Heart left ventricle (tissue), 13 donors: ENCODE measurements around the gene NCOR1.

Experiments used
- POLR2A ChIP-seq, 2 donors: fragments of 450-650 bp; IDR thresholded peaks; one replicate each; pipeline ENCODE4 v1.6.1; 2017; ENCODE audit warnings: antibody characterized with exemption in 2 of 2, mild to moderate bottlenecking in 2 of 2, moderate library complexity in 2 of 2
- TF ChIP-seq, protein P1 (sequence below), 12 donors: fragments of 200-600 bp; sonication (generic) in 4 of 12; IDR thresholded peaks; one replicate each; pipeline versions ENCODE4 v1.5.0 to v1.8.0; 2018 to 2022; ENCODE audit warnings: antibody characterized with exemption in 12 of 12, mild to moderate bottlenecking in 5 of 12
- donor health status: ischemic (EF 13 %, LVEDD 7.1; RV severe dilation, severe dysfunction).
- donor health status: DM: no; HTN: yes; CAD: no.
- donor health status: DM: no; HTN: no; CAD: no.
- donor health status: ischemic (EF 25% LVEDD 6.9; RV normal size, moderate dysfunction).
- donor health status: ischemic (EF 25% LVEDD 5.7; RV mildly dilated, moderate dysfunction).
- donor health status: ischemic (EF 35%, LVEDD 5.7; RV mildly dilated, moderate dysfunction).
- donor health status: nonischemic (EF 11% LVEDD 7.7; RV severe dilation, severe dysfunction).
- donor health status: DM: yes; HTN: yes; CAD: no.
- donor health status: PGD.
- donor health status: ischemic (EF 29% LVEDD 5.4; RV normal size, mild dysfunction).
- donor health status: nonischemic (EF 23%, LVEDD 6.1; RV moderate dilation, normal function).

DNA sequence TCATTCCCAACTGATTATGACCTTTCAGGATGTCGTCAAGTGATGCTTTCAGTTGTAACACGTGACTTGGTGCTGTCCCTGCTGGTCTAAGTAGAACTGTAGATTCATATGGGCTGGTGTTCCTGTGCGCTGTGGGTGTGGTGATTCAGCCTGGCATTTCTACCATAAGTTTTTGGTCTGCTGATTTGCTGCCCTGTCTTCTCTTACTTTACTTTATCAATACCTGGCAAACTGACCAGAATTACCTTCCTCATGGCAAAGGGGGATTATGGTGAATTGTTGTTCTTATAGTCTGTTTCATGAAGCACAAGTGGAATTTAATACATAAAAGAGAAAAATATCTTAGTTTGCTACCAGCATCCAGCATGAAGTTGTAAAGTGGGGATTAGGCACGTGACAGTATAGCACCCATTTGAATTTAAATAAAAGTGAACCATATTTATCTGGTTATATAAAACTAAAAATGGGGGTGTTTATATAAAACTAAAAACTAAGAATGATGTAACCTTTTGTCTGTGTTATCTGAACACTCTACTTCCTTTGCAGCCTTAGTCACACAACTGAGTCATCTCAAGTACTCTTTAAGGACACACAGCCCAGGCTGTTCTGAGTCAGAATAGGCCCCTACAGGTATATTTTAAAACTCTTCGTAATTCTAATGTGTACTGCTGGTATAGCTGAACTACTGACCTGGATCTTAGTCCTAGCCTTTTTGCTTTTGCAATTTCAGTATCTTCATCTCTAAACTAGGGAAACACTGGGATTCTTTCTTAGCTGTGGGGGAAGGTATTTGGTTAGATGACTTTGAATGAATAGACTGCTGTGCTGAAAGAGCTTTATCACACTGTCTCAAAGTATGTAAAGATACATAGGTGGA lies 187.4 kb downstream of the NCOR1 start:
- TF ChIP-seq, protein P1, sequence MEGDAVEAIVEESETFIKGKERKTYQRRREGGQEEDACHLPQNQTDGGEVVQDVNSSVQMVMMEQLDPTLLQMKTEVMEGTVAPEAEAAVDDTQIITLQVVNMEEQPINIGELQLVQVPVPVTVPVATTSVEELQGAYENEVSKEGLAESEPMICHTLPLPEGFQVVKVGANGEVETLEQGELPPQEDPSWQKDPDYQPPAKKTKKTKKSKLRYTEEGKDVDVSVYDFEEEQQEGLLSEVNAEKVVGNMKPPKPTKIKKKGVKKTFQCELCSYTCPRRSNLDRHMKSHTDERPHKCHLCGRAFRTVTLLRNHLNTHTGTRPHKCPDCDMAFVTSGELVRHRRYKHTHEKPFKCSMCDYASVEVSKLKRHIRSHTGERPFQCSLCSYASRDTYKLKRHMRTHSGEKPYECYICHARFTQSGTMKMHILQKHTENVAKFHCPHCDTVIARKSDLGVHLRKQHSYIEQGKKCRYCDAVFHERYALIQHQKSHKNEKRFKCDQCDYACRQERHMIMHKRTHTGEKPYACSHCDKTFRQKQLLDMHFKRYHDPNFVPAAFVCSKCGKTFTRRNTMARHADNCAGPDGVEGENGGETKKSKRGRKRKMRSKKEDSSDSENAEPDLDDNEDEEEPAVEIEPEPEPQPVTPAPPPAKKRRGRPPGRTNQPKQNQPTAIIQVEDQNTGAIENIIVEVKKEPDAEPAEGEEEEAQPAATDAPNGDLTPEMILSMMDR (IDR thresholded peaks at IDR 0.05) = no peak
- no peak for TF ChIP-seq POLR2A (IDR thresholded peaks at IDR 0.05)
